ENCODE results near the gene NACC1.

NACC1 gene

DNA sequence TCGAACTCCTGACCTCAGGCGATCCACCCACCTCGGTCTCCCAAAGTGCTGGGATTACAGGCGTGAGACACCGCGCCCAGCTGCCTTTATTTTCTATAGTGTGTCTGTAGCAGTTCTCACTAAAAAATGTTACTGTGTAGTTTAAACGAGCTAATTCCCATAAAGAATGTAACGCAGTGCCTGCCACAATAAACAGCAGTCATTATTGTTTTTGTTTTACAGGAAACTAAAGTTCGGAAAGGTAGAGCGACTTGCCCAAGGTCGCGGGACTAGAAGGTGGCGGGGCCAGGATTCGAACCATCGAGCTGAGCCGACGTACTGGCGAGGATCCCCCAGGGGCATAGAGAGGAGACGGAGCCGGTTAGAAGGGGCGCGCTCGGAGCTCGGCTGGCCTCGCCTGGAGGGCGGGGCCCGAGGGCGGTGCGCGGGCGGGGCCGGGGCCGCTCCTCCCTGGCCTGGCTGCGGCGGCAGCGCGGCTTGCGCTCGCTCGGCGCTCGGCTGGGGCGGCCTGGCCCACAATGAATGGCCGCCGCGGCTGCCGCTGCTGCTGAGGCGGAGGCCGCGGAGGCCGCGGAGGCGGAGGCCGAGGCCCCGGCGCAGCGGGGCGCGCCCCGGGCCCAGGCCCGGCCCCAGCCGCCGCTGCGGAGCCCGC, at the start of gene NACC1:
TSS of gene NACC1 (plus strand) at position 493 of the 652 bp plus-strand sequence. CDS start 16,944 bp downstream, outside the sequence.
- DNase-seq = peak; percentile 91

DNA sequence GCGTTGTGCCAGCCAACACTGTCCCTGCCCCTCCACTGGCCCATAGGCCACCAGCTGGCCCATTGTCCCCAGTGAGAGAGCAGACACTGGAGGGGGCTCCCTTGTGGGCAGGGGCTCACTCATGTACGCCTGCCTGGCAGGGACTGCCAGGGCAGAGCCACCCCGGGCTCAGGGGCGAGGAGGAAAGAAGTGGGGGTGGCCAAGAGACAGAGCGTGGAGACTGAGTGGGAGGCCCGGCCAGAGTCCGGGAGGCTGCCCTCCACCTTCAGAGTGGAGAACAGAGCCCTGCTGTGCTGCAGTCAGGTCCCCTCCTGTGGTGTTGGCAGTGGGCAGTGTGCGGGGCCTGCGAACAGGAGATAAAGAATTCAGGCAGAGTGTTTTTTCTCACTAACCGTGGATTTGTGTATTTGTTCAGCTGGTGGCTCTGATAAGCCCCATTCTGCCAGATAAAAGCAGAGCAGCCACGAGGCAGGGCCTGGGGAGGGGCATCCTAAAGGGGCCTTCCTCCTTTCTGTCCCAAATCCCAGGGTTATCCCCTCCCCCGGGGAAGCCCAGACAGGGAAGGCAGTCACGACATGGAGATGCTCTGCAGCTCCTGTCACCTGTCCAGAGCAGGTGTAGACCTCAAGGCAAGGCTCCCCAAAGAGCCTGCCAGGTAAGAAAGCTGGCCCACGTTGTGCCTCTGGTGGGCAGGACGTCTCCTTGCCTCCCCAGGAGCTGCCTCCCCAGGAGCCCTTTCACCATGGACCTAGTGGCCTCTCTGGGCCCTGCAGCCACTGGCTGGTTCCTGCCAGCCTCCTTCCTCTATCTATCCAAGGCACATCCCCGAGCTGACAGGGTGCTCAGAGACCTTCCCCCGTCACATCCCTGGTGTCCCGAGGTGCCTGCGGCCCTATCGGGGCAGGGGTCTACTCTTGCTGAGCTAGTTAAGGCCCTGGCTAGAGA, 48.4 kb upstream of the NACC1 start:
- no peak for DNase-seq

DNA sequence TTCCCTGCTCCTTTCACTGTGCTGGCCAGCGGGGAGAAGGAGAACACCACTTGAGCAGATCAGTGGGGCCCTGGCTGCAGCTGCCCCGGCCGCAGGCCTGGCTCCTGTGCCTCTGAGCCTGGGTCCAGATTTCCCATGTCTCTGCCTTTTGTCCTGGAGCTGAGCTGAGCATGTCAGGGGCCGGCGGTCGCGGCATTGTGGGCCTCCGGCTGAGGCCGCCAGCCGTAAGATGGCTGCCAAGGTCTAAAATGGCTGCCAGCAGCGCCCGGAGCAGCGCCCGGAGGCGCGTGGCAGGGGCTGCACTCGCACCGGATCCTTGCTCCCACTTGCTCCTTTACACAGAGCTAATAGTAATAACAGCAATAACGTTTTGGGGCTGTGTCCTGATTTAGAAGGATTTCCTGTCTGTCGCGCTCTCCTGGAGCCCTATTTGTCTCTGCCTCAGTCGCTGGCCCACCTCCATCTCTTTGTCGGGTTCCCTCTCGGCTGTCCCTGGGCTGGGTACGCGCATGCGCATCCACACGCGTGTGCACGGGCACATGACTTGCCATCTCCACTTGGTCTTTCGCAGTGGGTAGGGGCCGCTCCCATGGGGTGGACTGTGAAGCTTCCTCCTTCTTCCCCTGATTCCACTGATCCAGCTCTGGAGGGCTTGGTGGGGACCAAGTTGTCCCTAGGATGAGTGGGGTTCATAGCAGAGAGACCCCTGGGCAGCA, 47.5 kb upstream of the NACC1 start:
- no peak for DNase-seq

DNA sequence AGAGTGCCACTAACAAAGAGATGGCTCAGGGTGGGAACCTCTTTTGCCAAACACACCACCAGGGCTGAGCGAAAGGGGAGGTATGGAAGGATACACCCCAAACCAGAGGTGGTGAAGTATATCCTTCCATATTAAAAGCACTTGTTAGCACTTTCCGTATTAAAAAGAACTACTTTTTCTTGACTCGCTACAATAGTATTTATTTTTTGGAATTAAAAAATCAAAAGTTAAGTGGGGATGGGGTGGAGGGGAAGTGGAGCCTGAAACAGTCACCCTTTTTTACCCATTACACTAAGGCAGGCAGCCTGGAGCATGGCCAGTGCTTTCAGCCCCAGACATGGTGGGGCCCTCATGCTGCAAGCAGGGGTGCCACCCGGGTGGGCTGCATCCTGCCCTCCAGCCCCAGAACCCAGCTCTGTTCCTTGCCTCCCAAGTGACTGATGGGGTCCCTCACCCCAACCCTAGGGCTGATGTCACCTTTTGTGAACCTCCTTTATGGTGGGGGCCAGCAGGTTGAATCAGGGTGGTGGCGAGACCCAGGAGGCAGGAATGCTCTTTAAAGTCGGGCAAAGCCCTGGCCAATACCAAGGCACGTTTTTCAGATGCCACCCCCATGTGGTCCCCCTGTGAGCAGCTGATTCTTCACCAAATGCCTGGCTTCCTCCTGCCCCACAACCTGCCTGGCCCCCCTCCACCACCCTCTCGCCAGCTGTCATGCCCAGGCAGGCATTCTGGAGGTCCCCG, 46.4 kb upstream of the NACC1 start:
- DNase-seq = no peak

DNA sequence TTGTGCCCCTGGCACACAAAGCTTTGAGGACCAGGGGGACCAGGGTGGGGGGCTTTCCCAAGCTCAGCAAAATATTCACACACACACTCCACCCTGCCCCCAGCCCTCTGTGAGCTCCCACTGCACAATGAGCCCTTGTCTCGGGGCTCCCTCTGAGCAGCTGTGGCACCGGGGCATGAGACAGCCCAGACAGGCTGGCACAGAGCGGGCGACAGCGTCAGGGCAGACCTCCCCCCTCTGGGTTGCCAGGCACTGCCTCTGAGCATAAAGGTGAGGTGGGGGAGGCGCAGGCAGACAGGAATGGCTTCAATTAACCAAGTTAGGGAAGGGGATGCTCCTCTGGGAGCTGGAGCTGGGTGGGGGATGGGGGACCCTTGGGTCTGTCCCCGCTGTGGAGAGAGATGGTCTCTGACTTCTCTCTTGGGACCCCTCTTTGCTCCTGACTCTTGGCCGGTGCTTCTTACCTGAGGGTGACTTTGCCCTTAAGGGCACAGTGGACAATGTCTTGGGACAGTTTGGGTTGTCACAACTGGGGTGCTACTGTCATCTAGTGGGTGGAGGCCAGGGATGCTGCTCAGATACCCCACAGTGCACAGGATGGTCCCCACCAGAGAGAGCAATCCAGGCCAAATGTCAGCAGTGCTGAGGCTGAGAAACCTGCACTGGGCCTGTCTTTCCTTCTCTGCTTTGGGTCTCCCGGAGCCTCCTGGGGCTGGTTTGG, 45.7 kb upstream of the NACC1 start:
- DNase-seq = no peak

DNA sequence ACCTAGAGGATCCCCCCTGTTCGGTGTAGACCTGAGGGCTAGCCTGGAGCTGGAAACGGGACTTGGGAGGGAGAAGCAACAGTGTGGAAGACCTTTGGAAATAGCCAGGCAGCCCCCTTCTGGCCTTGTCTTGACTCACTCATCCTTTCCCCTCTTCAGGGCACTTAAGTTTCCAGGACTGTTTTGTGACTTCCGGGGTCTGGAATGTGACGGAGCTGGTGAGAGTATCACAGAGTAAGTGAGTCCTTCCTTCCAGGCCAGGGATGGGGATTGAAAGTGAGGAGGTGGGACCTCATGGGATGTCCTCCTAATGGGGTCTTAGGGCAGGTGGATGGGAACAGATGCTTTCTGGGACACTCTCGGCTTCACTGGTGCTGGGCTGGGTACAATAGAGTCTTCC, 44.8 kb upstream of the NACC1 start:
- no peak for DNase-seq

DNA sequence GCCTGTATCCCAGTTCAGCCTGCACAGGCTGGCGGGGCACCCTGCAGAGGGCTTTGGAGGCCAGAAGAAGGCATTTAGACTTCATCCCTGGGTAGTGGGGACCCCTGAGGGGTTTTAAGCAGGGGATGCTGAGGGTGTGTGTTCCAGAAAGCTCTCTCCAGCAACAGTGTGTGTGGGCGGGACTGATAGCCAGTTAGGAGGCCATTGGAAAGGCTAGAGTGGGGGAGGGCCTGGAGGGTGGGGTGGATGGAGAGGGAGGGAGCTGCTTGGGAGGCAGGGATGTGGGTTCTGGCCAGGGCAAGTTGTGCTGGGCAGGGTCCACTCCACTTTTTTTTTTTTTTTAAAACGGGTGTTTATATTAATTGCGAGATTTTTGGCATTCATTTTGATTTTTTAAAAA, 43.7 kb upstream of the NACC1 start:
- DNase-seq = no peak

DNA sequence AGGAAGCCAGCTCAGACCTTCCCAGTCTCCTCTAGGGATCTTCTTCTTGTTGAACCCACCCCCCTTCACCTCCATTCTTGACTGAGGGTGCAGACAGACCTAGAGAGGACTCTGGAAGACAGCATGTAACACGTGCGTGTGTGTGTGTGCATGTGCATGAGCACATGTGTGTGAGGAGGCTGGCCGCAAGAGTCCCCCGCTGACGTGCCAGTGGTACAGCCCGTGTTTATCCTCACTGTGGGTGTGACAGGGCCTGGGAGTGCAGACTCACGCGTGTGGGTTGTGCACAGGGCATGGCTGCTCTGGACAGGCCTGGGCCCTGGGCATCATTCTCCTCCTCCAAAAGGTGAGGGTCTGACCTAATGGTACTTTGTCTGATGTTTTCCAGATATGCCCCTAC, 41.7 kb upstream of the NACC1 start:
- no peak for DNase-seq

DNA sequence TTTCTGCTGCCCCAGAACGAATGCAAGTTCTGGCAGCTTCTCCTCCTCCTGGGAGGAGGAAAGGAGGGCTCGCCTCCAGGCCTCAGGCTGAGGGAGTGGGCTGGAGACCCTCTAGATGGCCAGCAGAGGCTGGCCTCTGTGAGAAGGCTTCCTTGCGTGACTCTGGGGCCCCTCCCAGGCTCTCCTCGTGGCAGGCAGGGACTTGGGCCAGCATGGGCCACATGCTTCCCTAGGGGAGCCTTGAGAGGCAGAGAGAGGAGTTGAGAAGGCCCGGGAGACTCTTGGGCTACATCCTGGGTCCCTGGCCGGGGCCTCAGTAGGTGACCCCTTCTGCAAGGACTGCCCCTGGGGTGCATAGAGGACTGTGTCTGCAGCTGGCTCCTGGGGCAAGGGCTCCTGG, 41.3 kb upstream of the NACC1 start:
- no peak for DNase-seq

DNA sequence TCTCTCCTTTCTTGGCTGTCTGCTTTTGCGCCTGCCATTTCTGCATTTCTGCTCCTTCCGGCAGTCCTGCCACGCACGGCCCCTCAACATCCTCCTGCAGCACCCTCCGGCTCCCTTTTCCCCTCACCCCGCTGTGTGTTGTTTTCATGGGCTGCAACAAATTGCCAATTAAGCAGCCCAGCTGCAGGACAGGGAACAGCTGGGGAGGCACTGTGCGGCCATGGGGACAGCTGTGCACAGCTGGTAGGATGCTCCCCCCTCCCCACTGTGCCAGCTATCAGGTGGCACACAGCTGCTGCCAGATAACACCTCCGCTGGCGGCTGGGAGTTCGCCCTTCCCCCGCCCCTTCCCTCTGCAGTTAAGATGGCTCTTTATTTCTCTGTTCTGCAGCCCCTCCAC, 40.8 kb upstream of the NACC1 start:
- DNase-seq = no peak

DNA sequence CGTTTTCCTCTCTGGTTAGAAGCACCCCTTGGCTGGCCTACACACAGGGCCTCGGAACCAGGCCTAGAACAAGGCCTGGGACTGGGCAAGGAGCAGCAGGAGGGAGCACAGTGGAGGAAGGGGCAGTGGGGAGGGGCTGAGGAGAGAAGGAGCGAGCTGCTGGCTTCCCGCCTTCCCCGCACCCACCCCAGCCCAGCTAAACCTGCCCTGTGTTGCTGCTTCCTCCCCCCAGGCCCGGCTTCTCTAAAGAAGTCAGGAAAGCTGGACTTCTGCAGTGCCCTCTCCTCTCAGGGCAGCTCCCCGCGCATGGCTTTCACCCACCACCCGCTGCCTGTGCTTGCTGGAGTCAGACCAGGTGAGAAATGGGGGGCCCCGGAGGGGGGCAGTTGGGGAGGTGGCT, 39.7 kb upstream of the NACC1 start:
- no peak for DNase-seq

DNA sequence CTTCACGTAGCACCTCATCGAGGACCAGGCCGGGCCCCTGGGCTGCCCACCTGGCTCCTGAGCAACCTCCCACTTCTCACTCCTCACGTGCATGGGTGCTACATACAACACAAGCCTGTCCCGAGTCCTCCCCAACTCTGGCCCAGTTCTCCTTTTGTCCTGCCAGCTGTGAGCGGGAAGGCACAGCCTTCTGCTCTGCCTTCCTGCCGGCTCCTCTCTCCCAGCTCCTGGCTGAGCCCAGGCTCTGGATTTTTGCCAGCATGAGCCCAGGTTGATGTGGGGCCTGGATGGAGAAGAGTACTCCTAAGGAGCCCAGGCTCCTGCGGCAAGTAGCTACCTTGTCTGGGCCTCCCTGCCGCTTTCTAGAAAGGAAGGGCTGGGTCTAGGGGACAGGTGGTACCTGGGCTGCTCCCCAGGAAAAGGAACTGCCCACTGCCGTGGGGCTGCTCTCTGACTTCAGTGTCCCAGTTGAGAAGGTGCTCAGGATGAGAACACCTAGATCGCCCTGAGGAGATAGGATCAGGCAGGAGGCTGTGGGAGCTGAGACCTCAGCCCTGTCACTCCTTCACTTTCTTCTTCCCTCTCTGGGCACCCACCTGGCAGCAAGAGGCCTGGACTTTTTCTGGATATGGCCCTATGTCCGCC, 39.0 kb upstream of the NACC1 start:
- no peak for DNase-seq

DNA sequence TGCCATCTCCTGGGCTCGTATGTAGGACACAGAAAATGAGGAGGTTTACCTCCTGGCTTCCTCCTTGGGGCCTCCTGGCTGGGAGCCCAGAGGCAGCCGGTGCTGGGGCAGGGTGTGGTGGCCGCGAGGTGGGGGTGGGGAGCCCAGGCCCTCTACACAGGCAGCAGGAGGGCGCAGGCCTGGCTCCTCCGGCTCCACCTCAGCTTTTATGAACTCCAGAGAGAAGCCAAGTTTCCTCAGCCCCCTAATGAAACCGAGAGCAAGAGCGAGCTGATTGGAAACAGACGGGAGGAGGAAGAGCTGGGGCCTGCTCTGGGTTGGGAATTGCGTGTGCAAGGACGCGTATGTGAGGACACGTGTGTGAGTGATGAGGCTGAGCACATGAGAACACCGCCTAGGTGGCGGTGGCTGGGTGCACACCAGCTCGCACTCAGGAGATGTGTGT, 38.5 kb upstream of the NACC1 start:
- no peak for DNase-seq

DNA sequence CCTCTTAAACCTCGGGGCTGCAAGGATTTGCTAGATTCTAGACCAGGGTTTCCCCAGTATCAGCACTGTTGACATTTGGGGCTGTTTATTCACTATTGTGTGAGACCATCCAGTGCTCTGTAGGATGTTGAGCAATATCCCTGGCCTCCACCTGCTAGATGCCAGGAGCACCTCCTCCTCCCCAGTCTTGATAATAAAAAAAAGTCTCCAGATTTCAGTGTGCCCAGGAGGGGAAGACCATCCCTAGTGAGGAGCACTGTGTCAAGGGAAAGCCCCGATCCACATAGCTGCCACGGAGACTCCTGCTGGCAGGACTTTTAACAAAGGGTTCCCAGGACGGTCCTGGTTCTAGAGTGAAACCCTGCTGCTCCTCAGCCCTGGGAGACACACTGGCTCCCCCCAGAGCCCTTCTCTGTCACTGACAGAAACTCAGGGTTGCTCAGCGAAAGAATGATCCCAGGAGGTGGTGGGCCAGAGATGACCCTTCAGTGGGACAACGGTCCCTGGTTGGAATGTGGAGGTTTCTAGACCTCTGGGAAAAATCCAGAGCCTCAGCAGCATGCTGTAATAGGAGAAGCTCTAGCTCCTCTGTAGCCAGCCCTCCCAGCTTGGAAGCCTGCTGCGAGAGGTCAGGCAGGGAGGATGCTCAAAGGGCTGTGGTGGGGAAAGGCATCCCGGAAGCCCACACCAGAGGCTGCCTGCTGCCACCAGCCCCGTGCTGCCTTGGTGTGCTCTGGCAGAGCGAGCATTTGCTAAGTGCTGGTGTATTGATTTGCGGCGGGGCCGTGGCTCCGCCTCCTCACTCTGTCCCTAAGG, 35.7 kb upstream of the NACC1 start:
- DNase-seq = no peak

DNA sequence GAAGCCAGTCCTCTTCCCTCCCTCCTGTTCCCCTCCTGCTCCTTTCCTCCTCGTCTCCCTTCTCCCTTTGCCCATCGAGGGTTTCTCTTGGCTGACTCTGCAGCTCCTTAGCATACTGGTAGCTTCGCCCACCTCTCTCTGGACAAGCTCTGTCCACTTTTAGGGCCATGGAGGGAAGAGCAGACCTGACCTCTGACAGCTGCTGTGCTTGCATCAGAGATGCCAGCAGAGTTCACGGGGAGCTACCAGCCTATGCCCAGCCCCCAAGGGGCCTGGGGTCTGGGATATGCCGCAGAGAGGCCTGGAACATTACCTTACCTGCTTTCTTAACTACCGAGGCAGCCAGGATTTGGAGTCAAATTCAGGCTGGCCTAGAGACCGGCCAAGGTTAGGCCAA, 35.1 kb upstream of the NACC1 start:
- no peak for DNase-seq

DNA sequence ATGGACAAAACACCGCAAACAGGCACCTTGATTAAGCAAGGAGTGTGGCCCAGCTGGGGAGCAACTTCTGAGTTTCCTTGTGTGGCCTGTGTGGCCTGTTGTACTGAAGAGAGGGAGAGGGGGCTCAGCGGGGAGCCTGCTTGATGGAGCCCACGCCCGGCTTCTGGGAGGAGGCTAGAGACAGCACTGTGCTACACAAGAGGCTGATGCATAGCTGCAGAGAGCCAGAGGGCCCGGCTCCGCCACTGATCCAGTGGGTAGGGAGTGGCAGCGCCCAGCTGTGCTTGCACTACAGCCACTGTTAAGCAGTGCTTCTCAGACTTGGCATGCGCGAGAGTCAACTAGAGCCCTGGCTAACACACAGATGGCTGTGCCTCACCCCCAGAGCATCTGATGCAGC, 34.4 kb upstream of the NACC1 start:
- no peak for DNase-seq

DNA sequence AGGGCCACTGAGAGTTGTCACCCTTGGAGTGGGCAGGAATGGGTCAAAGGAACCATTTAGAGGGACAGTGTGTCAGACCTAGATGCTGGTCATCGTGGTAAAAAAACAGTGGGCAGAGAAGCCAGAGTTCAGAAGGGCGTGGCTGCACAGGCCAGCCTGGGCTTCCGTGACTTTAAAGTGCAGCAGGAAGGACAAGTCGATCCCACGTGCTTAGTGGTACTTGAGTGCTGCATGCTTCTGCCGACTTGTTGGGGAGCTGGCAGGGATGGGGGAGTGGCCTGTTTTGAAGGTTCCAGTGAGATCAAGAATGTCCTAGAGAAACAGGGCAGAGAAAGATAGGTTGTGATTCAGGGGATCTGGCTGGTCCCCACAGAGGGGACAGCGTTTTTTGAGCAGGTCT, 32.4 kb upstream of the NACC1 start:
- DNase-seq = no peak

DNA sequence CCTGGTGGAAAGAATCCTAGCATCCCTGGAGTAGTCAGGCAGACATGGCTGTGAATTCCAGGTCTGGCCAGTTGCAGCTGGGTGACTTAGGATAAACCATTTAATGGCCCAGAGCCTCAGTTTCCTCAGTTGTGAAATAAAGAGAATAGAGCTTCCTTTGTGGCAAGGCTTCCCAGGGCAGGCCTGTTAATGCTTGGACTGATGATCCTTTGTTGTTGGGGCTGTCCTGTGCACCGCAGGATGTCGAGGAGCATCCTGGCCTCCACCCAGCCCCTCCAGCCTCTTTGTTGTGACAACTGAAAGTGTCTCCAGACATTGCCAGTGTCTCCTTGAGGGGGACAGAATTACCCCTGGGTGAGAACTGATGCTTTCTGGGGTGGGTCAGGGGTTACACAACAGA, 31.7 kb upstream of the NACC1 start:
- DNase-seq = no peak

DNA sequence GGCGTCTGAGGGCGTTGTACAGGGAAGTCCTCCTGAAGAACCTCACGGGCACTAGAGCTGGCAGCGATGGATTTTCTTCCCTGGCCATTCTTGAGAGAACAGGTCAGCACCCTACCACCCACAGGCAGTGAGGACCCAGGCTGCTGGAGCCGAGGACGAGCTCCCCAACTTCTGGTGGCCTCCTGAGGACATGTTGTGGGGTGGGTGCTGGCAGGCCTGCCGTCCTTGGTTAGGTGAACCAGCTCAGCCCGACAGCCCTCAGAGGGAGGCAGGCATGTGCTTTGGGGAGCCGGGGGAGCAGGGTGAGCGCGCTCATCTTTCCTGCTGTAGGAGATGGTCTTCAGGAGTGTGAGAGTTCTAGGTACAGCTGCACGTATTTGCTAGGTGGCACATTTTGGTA, 30.8 kb upstream of the NACC1 start:
- DNase-seq = no peak

DNA sequence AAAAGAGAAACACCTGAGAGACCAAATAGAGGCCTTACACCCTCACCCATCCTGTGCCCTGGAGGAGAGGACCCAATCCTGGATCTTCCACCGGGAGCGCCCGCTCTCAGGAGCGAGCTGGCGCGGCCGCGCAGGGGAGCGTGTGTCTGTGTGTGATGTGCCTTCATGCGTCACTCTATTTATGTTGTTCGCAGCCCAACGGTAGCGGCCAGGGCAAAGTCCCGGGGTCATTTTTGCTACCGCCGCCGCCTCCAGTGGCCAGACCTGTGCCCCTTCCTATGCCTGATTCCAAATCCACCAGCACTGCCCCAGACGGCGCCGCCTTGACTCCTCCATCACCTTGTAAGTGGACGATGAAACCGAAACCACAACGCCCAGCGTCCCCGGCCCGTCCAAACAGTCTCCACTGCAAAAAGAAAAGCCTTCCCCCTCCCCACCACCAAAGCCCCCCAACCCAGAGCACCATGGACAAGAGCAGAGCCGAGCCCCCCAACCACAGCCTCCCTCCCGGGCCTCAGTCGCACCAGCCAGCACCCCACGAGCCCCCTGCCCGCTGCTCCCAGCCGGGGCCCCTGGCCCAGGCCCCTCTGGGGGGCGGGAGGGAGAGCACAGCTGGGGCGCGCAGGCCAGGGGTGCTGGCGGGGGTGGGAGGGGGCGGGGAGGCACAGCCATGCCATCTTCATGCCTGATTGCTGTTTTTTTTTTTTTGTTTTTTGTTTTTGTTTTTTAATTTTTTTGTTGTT, 30.1 kb upstream of the NACC1 start:
- no peak for DNase-seq

Data from stimulated activated CD4-positive, alpha-beta T cell treated with anti-CD3 and anti-CD28 coated beads, Interleukin-2, amount 100 ng/mL, for 24 hours (primary cell).